Ramos (cell line): ENCODE data around the gene PDYN.

ENCODE experiments used
- in situ Hi-C: fragments of 300-500 bp; cut with MboI; formaldehyde crosslinking; loops from one replicate; pipeline ENCODE4 v1.14.3; 2022; ENCODE audit warnings: low sequenced_read_pairs; ENCODE audit not compliant: unreplicated experiment

The PDYN gene

DNA sequence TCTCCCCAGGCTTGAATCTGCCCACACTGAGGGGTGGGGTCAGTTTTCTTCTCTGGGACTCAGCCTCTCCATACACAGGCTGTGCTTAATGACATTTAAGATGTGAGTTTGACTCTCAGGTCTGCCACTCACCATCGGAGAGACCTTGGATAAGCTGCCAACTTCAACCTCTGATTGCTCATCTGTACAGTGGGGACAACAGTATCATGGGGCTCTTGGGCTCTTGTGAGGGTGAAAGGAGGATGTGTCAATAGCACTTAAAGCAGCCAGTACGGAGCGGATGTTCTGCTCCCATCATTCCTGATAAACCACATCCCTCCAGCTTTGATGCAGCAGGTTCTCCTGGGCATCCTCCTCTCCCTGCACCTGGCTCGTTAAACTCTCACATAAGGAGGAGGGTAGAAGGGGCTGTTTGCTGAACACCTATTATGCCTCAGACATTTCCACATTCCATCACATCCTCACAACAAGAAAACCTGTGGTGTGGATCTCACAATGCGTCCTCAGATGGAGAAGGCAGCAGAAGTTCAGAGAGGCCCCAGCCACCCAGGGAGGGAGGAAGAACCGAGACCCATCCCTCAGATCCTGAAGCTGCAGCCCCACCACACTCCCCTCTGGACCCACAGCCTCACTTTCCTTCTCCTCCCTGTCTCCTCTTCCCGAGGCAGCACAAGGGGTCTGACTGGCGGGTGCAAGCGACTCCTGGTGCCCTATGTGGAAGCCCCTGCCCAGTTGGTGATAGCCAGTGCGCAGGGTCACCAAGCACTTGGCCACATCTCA, 1.9 kb upstream of the PDYN start:
- in situ Hi-C loops: no loop called here

DNA sequence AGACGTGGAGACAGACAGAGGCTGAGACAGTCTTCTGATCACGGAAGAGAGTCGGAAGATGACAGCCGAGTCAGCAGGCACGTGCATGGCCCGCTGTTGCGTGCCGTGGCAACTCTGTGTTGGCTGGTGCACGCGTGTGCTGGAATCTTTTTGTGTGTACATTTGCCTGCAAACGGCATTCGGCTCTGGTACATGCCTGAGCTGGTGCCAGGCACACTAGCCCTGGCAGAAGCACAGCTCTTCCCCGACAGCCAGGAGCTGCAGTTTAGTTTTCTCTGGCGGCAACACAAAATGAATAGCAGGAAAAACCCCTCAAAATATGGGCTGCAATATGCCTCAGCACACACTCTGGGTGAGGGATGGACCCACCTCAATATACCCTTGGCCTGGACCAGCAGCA, 769 bp upstream of the PDYN start:
- in situ Hi-C loops: no loop called here

- in situ Hi-C loops: no loop called here
Measured at GRCh38 chr20:1992359-1993110, 1.3 kb downstream of the PDYN start.

- in situ Hi-C loops: no loop called here
Measured at GRCh38 chr20:1987826-1988225, 6.0 kb downstream of the PDYN start.

- in situ Hi-C loops: no loop called here
Measured at GRCh38 chr20:1983301-1983700, 10.6 kb downstream of the PDYN start.

GRCh38 chr20:1982686-1983085, 11.2 kb downstream of the PDYN start:
- in situ Hi-C loops: no loop called here

- in situ Hi-C loops: no loop called here
Measured at GRCh38 chr20:1979106-1979778, 14.6 kb downstream of the PDYN start.

DNA sequence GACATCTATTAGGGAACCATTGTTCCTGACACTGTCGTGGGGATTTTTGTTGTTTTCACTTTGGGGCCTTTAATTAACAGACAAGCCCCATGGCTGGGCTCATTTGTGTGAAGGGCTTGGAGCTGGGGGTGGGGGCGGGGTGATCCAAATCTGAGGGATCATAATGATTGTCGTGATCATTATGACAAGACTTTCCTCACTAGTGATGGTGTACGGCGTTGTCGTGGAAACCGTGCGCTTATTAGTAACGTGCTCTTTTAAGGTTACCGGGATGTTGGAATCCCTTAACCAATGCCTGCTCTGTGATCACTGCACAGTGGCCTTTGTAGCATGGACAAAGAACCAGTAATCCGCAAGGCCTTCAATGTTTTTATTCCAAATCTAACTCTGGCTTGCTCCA, 18.6 kb downstream of the PDYN start:
- in situ Hi-C loops: no loop called here

DNA sequence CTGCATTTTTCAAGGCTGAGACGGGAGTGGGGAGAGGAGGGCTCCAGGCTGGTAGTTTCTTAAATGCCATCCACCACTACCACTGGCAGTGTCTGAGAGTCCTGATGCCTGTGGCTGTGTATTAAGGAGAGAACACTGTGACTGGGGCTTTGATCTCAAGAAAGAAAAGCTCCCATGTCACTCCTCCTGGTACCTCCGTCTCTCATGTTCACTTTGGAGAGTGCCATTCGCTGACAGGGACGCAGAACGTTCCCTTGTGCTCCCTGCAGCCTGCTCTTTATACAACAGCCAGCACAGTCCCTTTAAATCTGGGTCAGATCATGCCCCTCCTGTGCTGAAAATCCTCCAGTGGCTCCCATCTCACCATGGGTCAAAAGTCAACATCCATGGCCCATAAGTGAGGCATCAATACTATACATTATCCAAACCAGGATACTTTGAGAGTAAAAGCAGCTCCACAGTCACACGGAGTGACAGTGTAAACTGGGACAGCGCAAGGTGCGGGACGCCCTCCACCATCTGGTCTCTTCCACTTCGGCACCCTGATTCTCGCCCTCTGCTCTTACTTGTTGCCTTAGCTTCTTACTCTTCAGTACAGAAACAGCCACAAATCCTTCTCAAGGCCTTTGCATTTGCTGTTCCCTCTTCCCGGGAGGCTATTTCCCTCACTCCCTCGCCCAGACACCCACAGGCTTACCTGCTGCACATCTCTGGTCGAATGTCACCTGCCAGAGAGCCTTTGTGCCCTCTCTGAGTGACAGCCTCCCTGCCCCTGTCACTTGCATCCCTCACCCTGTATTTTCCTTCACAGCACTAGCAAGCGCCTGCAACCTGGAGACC, 20.0 kb downstream of the PDYN start:
- in situ Hi-C loops: no loop called here

GRCh38 chr20:1971893-1972586, 21.8 kb downstream of the PDYN start:
- in situ Hi-C loops: no loop called here

DNA sequence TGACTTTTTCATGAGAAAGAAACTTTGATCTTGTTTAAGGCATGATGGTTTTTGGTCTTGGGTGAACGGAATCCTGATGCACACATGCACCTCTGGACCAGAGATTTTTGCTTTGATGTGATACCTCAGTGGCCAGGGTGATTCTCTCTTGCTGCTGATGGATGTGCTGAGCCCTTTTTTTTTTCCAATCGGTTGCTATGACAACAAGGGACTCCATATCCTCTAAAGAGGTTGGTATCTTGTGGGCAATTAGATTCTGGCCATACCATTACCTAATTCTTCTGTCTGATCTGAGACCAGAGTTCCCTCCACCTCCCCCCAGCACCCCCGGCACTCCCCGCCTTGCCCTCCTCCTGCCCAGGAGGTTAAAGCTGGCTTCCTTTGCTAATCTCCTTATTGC, 24.9 kb downstream of the PDYN start:
- in situ Hi-C loops: loop anchor here (5.0 kb wide), 1 partner anchor 203 kb away; no protein-coding TSS in a partner anchor

GRCh38 chr20:1965520-1966351, 28.1 kb downstream of the PDYN start:
- in situ Hi-C loops: loop anchor here (5.0 kb wide), 1 partner anchor 207 kb away; no protein-coding TSS in a partner anchor

DNA sequence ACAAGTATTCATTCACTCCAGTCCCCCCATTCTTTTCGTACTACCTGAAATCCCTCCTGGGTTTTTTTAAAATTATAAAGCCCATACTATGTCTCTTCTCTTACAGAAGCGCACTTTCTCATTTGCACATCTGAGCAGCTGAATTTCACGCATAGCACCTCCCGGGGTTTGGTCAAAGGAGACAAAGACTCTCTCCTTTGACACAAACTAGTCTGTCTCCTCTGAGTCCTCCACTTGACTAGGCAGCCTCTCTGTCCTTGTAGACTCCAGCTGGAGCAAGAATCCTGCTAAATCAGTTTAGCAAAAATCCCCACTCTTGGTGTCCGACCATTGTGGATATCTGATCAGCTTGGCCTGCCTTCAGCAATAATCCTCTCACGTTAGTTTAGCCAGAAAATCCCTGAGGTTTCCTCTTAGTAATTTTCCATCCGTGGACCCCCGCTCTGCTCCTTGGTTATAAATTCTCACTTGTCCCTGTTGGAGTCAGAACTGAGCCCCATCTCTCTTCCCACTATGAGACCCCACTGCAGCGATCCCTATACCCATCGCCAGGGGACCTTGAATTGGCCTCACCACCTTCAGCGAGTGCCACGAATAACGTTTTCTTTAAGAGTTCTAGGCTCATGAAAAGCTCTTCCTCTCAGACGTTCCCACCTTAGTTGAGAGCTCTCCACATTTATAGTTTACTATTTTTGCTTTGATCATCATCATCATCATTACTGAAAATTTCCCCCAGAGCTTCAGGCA, 29.0 kb downstream of the PDYN start:
- in situ Hi-C loops: loop anchor here (5.0 kb wide), 1 partner anchor 207 kb away; no protein-coding TSS in a partner anchor

DNA sequence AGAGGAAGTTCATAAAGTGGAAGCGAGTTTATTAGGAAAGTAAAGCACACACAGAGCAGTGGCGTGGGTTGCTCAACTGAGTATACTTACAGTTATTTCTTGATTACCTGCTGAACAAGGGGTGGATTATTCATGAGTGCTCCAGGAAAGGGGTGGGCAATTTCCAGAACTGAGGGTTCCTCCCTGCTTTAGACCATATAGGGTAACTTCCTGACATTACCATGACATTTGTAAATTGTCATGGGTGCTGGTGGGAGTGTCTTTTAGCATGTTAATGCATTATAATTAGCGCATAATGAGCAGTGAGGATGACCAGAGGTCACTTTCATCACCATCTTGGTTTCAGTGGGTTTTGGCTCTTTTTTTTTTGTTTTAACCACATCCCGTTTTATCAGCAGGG, 29.8 kb downstream of the PDYN start:
- in situ Hi-C loops: no loop called here

DNA sequence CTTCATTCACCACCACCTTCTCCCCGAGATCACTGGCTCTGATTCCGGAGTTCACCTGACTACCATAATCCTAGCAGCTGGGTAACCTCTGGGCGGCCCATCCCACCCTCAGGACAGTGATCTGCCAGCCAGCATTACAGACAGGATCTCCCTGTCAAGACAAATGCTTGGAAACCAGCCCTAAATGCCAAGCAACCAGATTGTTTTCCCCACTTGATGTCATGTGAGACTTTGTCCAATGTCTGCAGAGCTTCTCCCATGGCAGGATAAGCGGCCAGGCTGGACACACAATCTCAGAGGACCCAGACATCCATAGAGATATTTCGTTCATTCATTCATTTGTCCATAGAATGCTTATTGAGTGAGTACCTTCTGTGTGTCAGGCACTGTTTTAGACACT, 32.5 kb downstream of the PDYN start:
- in situ Hi-C loops: no loop called here

- in situ Hi-C loops: no loop called here
Measured at GRCh38 chr20:1959156-1959555, 34.7 kb downstream of the PDYN start.

GRCh38 chr20:1958426-1958825, 35.4 kb downstream of the PDYN start:
- in situ Hi-C loops: no loop called here

- in situ Hi-C loops: no loop called here
Measured at GRCh38 chr20:1955217-1955616, 38.6 kb downstream of the PDYN start.
